HUES64 (cell line): Measurements from ENCODE around the gene TMTC4.

Experiments
- H3K27ac ChIP-seq: 2 replicates; pipeline ENCODE4 v1.7.0; 2013; ENCODE audit warnings: low read depth, low read length, inconsistent platforms
- H3K27me3 ChIP-seq: 2 replicates; pipeline ENCODE4 v1.6.1; 2013; ENCODE audit warnings: mild to moderate bottlenecking, low read length; ENCODE audit not compliant: insufficient read depth
- H3K36me3 ChIP-seq: 2 replicates; pipeline ENCODE4 v1.6.1; 2013; ENCODE audit warnings: mild to moderate bottlenecking, low read length; ENCODE audit not compliant: insufficient read depth
- H3K4me1 ChIP-seq: 2 replicates; pipeline ENCODE4 v1.6.1; 2013; ENCODE audit warnings: mild to moderate bottlenecking, low read length, moderate library complexity; ENCODE audit not compliant: insufficient read depth
- H3K4me3 ChIP-seq: 2 replicates; pipeline ENCODE4 v1.5.1; 2013; ENCODE audit warnings: mild to moderate bottlenecking, low read length, moderate library complexity
- H3K9ac ChIP-seq: 2 replicates; pipeline ENCODE4 v1.6.1; 2013; ENCODE audit warnings: mild to moderate bottlenecking, low read depth, low read length
- H3K9me3 ChIP-seq: 2 replicates; pipeline ENCODE4 v1.6.1; 2013; ENCODE audit warnings: low read depth, low read length; ENCODE audit not compliant: insufficient read depth
- WGBS: fragments of 150-250, 120-280 bp; methylation state at CpG from one replicate; pipeline ENCODE4 v1.1.7; 2013; ENCODE audit warnings: missing lambda C conversion rate; 5-methylcytosine and 5-hydroxymethylcytosine counted together

TMTC4 gene

GRCh38 chr13:100602493-100603111 is 72.0 kb downstream of the TMTC4 start:
- 92% methylated on average over 8 of the region's 8 CpGs for WGBS
- no peaks in the 10 kb centered on the region for H3K4me1 ChIP-seq
- H3K9ac ChIP-seq = no peak overlapping the region
- H3K9me3 ChIP-seq = no peaks in the 10 kb centered on the region
- no peak overlapping the region for H3K27ac ChIP-seq
- peaks cover 12% of the 10 kb centered on the region for H3K36me3 ChIP-seq
- no peak overlapping the region for H3K4me3 ChIP-seq
- H3K27me3 ChIP-seq = no peaks in the 10 kb centered on the region

- Histone ChIP-seq H3K4me1 (no peaks in the 10 kb centered on the region), H3K9me3 (no peaks in the 10 kb centered on the region), H3K9ac (no peak overlapping the region), H3K36me3 (peaks cover 10% of the 10 kb centered on the region; the same call in 1 of the 2 replicates), H3K4me3 (no peak overlapping the region), H3K27ac (no peak overlapping the region), H3K27me3 (no peaks in the 10 kb centered on the region)
- 93% methylated on average over 7 of the region's 7 CpGs for WGBS
Measured at GRCh38 chr13:100601716-100602115, 72.9 kb downstream of the TMTC4 start.

- no peaks in the 10 kb centered on the region for H3K4me1 ChIP-seq
- WGBS = 77% methylated on average over 6 of the region's 6 CpGs
- H3K9me3 ChIP-seq = no peaks in the 10 kb centered on the region
- peaks cover 10% of the 10 kb centered on the region; the same call in 1 of the 2 replicates for H3K36me3 ChIP-seq
- no peak overlapping the region for H3K27ac ChIP-seq
- no peak overlapping the region for H3K4me3 ChIP-seq
- H3K9ac ChIP-seq = no peak overlapping the region
- no peaks in the 10 kb centered on the region for H3K27me3 ChIP-seq
Measured at GRCh38 chr13:100600915-100601314, 73.7 kb downstream of the TMTC4 start.

- Histone ChIP-seq H3K27me3 (no peaks in the 10 kb centered on the region), H3K4me1 (no peaks in the 10 kb centered on the region), H3K9ac (no peak overlapping the region), H3K36me3 (peaks cover 10% of the 10 kb centered on the region; the same call in 1 of the 2 replicates), H3K4me3 (no peak overlapping the region), H3K9me3 (no peaks in the 10 kb centered on the region), H3K27ac (no peak overlapping the region)
- WGBS = 95% methylated on average over 6 of the region's 6 CpGs
Measured at GRCh38 chr13:100600461-100600860, 74.1 kb downstream of the TMTC4 start.

- Histone ChIP-seq H3K27ac (no peak overlapping the region), H3K36me3 (no peaks in the 10 kb centered on the region), H3K4me3 (no peak overlapping the region), H3K9ac (no peak overlapping the region), H3K9me3 (no peaks in the 10 kb centered on the region), H3K4me1 (no peaks in the 10 kb centered on the region), H3K27me3 (no peaks in the 10 kb centered on the region)
- WGBS = 96% methylated on average over 4 of the region's 4 CpGs
Measured at GRCh38 chr13:100597253-100597652, 77.3 kb downstream of the TMTC4 start.

GRCh38 chr13:100596516-100596915 is 78.1 kb downstream of the TMTC4 start:
- 90% methylated on average over 2 of the region's 2 CpGs for WGBS
- H3K27ac ChIP-seq = no peak overlapping the region

GRCh38 chr13:100594731-100595130 is 79.9 kb downstream of the TMTC4 start:
- Histone ChIP-seq H3K4me1 (no peaks in the 10 kb centered on the region), H3K36me3 (no peaks in the 10 kb centered on the region), H3K27me3 (no peaks in the 10 kb centered on the region), H3K27ac (no peak overlapping the region), H3K4me3 (no peak overlapping the region), H3K9ac (no peak overlapping the region), H3K9me3 (no peaks in the 10 kb centered on the region)
- 45% methylated on average over 4 of the region's 4 CpGs for WGBS

More at GRCh38 chr13:100596516-100596915, 78.1 kb downstream of the TMTC4 start:
- Histone ChIP-seq H3K4me1 (no peaks in the 10 kb centered on the region), H3K9me3 (no peaks in the 10 kb centered on the region), H3K9ac (no peak overlapping the region), H3K4me3 (no peak overlapping the region), H3K27me3 (no peaks in the 10 kb centered on the region), H3K36me3 (no peaks in the 10 kb centered on the region)

GRCh38 chr13:100594255-100594654 is 80.3 kb downstream of the TMTC4 start:
- 93% methylated on average over 9 of the region's 9 CpGs for WGBS

GRCh38 chr13:100589178-100589725 is 85.3 kb downstream of the TMTC4 start:
- Histone ChIP-seq H3K9me3 (no peaks in the 10 kb centered on the region), H3K4me1 (no peaks in the 10 kb centered on the region), H3K4me3 (0 out of 2 replicates have a peak overlapping the region, but pooled peaks have one; percentile 71), H3K27me3 (peaks cover 7% of the 10 kb centered on the region), H3K27ac (no peak overlapping the region), H3K36me3 (no peaks in the 10 kb centered on the region), H3K9ac (no peak overlapping the region)
- 93% methylated on average over 6 of the region's 6 CpGs for WGBS

More at GRCh38 chr13:100594255-100594654, 80.3 kb downstream of the TMTC4 start:
- Histone ChIP-seq H3K4me1 (no peaks in the 10 kb centered on the region), H3K9me3 (no peaks in the 10 kb centered on the region), H3K36me3 (no peaks in the 10 kb centered on the region), H3K4me3 (no peak overlapping the region), H3K27ac (no peak overlapping the region), H3K27me3 (peaks cover 2% of the 10 kb centered on the region; the same call in 1 of the 2 replicates), H3K9ac (no peak overlapping the region)

- peak within 1 kb of the TSS; percentile 74 for H3K9ac ChIP-seq
- no peaks in the 10 kb centered on the region for H3K9me3 ChIP-seq
- H3K27me3 ChIP-seq = peaks cover 7% of the 10 kb centered on the region
- H3K4me3 ChIP-seq = peak within 1 kb of the TSS; percentile 71
- WGBS = 12% methylated on average over 82 of the region's 82 CpGs
- H3K27ac ChIP-seq = no peak within 1 kb of the TSS
- no peaks in the 10 kb centered on the region for H3K36me3 ChIP-seq
- H3K4me1 ChIP-seq = no peaks in the 10 kb centered on the region
Measured at GRCh38 chr13:100588331-100589177, 86.0 kb downstream of the TMTC4 start, which contains the start of gene GGACT. GGACT (minus strand) TSS chr13:100588789; CDS start chr13:100532591, 56,198 bp downstream.

GRCh38 chr13:100584896-100585295 is 89.7 kb downstream of the TMTC4 start:
- no peaks in the 10 kb centered on the region for H3K4me1 ChIP-seq
- no peak overlapping the region for H3K9ac ChIP-seq
- H3K9me3 ChIP-seq = peaks cover 12% of the 10 kb centered on the region
- no peak overlapping the region for H3K4me3 ChIP-seq
- no peaks in the 10 kb centered on the region; the same call in 1 of the 2 replicates for H3K36me3 ChIP-seq
- peaks cover 7% of the 10 kb centered on the region for H3K27me3 ChIP-seq
- WGBS = 89% methylated on average over 5 of the region's 5 CpGs
- no peak overlapping the region for H3K27ac ChIP-seq
